Stimulated activated CD4-positive, alpha-beta T cell treated with anti-CD3 and anti-CD28 coated beads, Interleukin-12 subunit alpha, Interleukin-12 subunit beta, amount 100 ng/mL, for 4 hours (primary cell): ENCODE results near the gene PICK1.
A peak's percentile ranks its signal among the peaks of the same experiment; 100 is the strongest.

Experiments used
- DNase-seq: peaks from one replicate; pipeline ENCODE4 v3.0.0-alpha.2; 2020

Gene PICK1

GRCh38 chr22:38051261-38051660 is 5.9 kb upstream of the PICK1 start:
- no peak for DNase-seq

GRCh38 chr22:38051900-38052862 is 5.0 kb upstream of the PICK1 start:
- DNase-seq = peak; percentile 72

- no peak for DNase-seq
Observed at GRCh38 chr22:38062791-38063190, 5.6 kb downstream of the PICK1 start.

- DNase-seq = no peak
Observed at GRCh38 chr22:38065539-38065938, 8.3 kb downstream of the PICK1 start.

GRCh38 chr22:38066381-38067027 is 9.3 kb downstream of the PICK1 start:
- no peak for DNase-seq

- no peak for DNase-seq
Observed at GRCh38 chr22:38067028-38067415, 9.8 kb downstream of the PICK1 start.

- no peak for DNase-seq
Observed at GRCh38 chr22:38067761-38068360, 10.7 kb downstream of the PICK1 start.

- no peak for DNase-seq
Observed at GRCh38 chr22:38068641-38069371, 11.6 kb downstream of the PICK1 start.

GRCh38 chr22:38069372-38070249 is 12.4 kb downstream of the PICK1 start:
- DNase-seq = no peak

GRCh38 chr22:38070250-38070921 is 13.2 kb downstream of the PICK1 start:
- DNase-seq = no peak

- DNase-seq = no peak
Observed at GRCh38 chr22:38071421-38072321, 14.5 kb downstream of the PICK1 start.

- no peak for DNase-seq
Observed at GRCh38 chr22:38072322-38073149, 15.3 kb downstream of the PICK1 start.

- no peak for DNase-seq
Observed at GRCh38 chr22:38073150-38074130, 16.2 kb downstream of the PICK1 start.

- DNase-seq = no peak
Observed at GRCh38 chr22:38074181-38075104, 17.2 kb downstream of the PICK1 start.

GRCh38 chr22:38075105-38075825 is 18.1 kb downstream of the PICK1 start:
- no peak for DNase-seq

- no peak for DNase-seq
Observed at GRCh38 chr22:38075961-38076360, 18.8 kb downstream of the PICK1 start.
